ENCODE measurements around the gene TRAM2. TPM values are rescaled to one million over a fixed set of nuclear protein-coding genes. Genes with fewer than 3 reads are reported as not detected.

TRAM2 gene
- total and polyA plus RNA-seq, 2 of the 8 experiments (the other 6 are each of a cell fraction or from before 2014, with no cell fraction given), result 9.0 to 21.4 TPM

DNA sequence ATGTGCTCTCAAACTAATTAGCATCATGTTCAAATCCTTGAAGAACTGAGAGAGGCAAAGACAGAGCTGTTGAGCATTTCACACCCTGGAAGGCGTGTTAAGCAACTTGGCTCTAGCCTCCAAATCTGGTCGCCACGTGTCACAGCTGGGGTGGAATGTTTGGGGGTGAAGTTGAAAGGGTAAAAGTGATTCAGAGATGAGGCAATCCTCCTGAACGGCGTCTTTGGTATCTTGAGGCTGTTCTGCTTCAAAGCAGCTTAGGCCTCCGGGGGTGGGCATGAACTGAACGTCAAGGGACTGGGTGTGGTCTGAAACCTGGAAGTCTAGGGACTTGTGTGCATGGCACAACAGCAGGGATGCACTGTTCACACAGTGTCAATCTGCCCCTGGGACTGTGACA lies 62.3 kb downstream of the TRAM2 start:
- FAIRE-seq, result no peak
- TF ChIP-seq ZNF274 (IDR thresholded peaks at IDR 0.05; ENCODE audit: borderline replicate concordance, extremely low read depth, low read length) (no peak), KDM5A (IDR thresholded peaks at IDR 0.05; ENCODE audit: low read length) (no peak), POU5F1 (IDR thresholded peaks at IDR 0.05; ENCODE audit: low read depth, low read length) (no peak), GABPA (IDR thresholded peaks at IDR 0.05; ENCODE audit: borderline replicate concordance, insufficient read depth, low read length) (no peak), MAX (IDR thresholded peaks at IDR 0.05) (no peak), SP4 (IDR thresholded peaks at IDR 0.05; ENCODE audit: low read length) (no peak), CBX5 (IDR thresholded peaks at IDR 0.05; ENCODE audit: low read depth, low read length) (no peak), CTBP2 (IDR thresholded peaks at IDR 0.05; ENCODE audit: borderline replicate concordance, insufficient read depth, insufficient read length, low read length) (no peak)
- TF ChIP-seq, protein P1, sequence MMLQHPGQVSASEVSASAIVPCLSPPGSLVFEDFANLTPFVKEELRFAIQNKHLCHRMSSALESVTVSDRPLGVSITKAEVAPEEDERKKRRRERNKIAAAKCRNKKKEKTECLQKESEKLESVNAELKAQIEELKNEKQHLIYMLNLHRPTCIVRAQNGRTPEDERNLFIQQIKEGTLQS (IDR thresholded peaks at IDR 0.05; ENCODE audit: insufficient read depth, low read depth, low read length), result no peak
- TF ChIP-seq, protein P2, sequence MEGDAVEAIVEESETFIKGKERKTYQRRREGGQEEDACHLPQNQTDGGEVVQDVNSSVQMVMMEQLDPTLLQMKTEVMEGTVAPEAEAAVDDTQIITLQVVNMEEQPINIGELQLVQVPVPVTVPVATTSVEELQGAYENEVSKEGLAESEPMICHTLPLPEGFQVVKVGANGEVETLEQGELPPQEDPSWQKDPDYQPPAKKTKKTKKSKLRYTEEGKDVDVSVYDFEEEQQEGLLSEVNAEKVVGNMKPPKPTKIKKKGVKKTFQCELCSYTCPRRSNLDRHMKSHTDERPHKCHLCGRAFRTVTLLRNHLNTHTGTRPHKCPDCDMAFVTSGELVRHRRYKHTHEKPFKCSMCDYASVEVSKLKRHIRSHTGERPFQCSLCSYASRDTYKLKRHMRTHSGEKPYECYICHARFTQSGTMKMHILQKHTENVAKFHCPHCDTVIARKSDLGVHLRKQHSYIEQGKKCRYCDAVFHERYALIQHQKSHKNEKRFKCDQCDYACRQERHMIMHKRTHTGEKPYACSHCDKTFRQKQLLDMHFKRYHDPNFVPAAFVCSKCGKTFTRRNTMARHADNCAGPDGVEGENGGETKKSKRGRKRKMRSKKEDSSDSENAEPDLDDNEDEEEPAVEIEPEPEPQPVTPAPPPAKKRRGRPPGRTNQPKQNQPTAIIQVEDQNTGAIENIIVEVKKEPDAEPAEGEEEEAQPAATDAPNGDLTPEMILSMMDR (IDR thresholded peaks at IDR 0.05; ENCODE audit: control extremely low read depth in 1 of 3, insufficient read depth in 1 of 3, low read depth in 1 of 3, low read length in 3 of 3), result no peak

More for the DNA sequence above, 62.3 kb downstream of the TRAM2 start:
- no peak overlapping the region for H4K8ac ChIP-seq (ENCODE audit: extremely low read depth, insufficient read depth, low read length)
- H3K27me3 ChIP-seq (replicated peaks in 1 of 4; ENCODE audit: control insufficient read depth in 3 of 4, extremely low read depth in 1 of 4, insufficient read depth in 3 of 4, low read length in 3 of 4), result no peaks in the 10 kb centered on the region
- H2BK15ac ChIP-seq (ENCODE audit: low read length), result no peak overlapping the region
- H3K18ac ChIP-seq (ENCODE audit: extremely low read depth, low read length), result no peak overlapping the region
- no peaks in the 10 kb centered on the region for H4K20me1 ChIP-seq (replicated peaks in 1 of 2; ENCODE audit: control insufficient read depth in 1 of 2, insufficient read depth in 2 of 2, low read length in 2 of 2)
- H3K4me2 ChIP-seq (ENCODE audit: insufficient read depth in 1 of 2, low read depth in 2 of 2, low read length in 2 of 2), result no peak overlapping the region
- no peaks in the 10 kb centered on the region for H3K23me2 ChIP-seq (ENCODE audit: low read depth, low read length)
- H2BK5ac ChIP-seq (ENCODE audit: low read depth, low read length), result no peak overlapping the region
- POLR2A ChIA-PET (ENCODE audit: partially characterized antibody), result interaction anchor here (1.1 kb wide), 1 partner anchor 9 kb away, joined by 3 read pairs; no protein-coding TSS in a partner anchor
- peaks cover 0 to 3% of the 10 kb centered on the region in 2 experiments; a peak in 2 of 4 replicates for H3K79me2 ChIP-seq (ENCODE audit: control insufficient read depth in 1 of 2, insufficient read depth in 2 of 2, low read length in 2 of 2)
- H2BK12ac ChIP-seq (ENCODE audit: low read depth, low read length), result no peak overlapping the region
- H3K4me3 ChIP-seq (ENCODE audit: extremely low read depth in 1 of 4, insufficient read depth in 2 of 4, low read depth in 3 of 4, low read length in 4 of 4), result no peak overlapping the region
- no peak overlapping the region for H2AK5ac ChIP-seq (ENCODE audit: low read depth, low read length)
- H3K9ac ChIP-seq (replicated peaks in 1 of 4; ENCODE audit: extremely low read depth in 1 of 4, low read depth in 3 of 4, low read length in 3 of 4), result no peak overlapping the region
- peaks cover 7 to 28% (median 17%) of the 10 kb centered on the region in 4 experiments for H3K4me1 ChIP-seq (replicated peaks in 1 of 4; ENCODE audit: control insufficient read depth in 3 of 4, insufficient read depth in 4 of 4, low read length in 3 of 4)
- no peak for DNase-seq (ENCODE audit: low read depth in 1 of 2, low spot score in 2 of 2)
- H2BK20ac ChIP-seq (ENCODE audit: low read length), result no peak overlapping the region
- H3K79me1 ChIP-seq (ENCODE audit: low read depth, low read length), result peaks cover 5% of the 10 kb centered on the region; the same call in 1 of the 2 replicates
- no peak overlapping the region for H3K23ac ChIP-seq (ENCODE audit: insufficient read length)
- CTCF ChIA-PET (ENCODE audit: partially characterized antibody), result interaction anchor here (0.7 to 3.2 kb wide), 6 partner anchors 10 to 148 kb away, joined by 3 to 16 read pairs (median 3); no protein-coding TSS in a partner anchor
- 87% methylated on average over 7 of the region's 7 CpGs; no CpG with 5 or more reads in 1 of the 2 experiments for WGBS, 2 experiments (ENCODE audit: extremely low coverage in 1 of 2, insufficient coverage in 1 of 2, insufficient read length in 1 of 2, insufficient replicate concordance in 2 of 2, low coverage in 1 of 2, low lambda C conversion rate in 2 of 2, missing lambda C conversion rate in 1 of 2)
- no peak overlapping the region for H2BK120ac ChIP-seq (replicated peaks; ENCODE audit: low read depth, low read length)
- H3K56ac ChIP-seq (replicated peaks; ENCODE audit: insufficient read length, low read depth, low read length), result no peak overlapping the region
- H3K36me3 ChIP-seq (ENCODE audit: control insufficient read depth in 2 of 4, insufficient read depth in 4 of 4, low read length in 3 of 4), result peaks cover 0 to 7% (median 1%) of the 10 kb centered on the region in 4 experiments; a peak in 2 of 8 replicates
- H3K27ac ChIP-seq (ENCODE audit: low read depth, low read length), result no peak overlapping the region
- no peak overlapping the region for H4K91ac ChIP-seq (replicated peaks; ENCODE audit: insufficient read length, low read length)
- no peak overlapping the region for H2AFZ ChIP-seq (ENCODE audit: low read length)
- no peak overlapping the region for H3K4ac ChIP-seq (replicated peaks; ENCODE audit: insufficient read length, low read depth, low read length)
- H4K5ac ChIP-seq (ENCODE audit: insufficient read length, low read depth, low read length), result no peak overlapping the region
- no peaks in the 10 kb centered on the region for H3K9me3 ChIP-seq (ENCODE audit: insufficient read depth in 2 of 2, low read depth in 1 of 2, low read length in 1 of 2)
- no peak overlapping the region for H3K14ac ChIP-seq (ENCODE audit: insufficient read length)
